ENCODE results near the gene IER3.

DNA sequence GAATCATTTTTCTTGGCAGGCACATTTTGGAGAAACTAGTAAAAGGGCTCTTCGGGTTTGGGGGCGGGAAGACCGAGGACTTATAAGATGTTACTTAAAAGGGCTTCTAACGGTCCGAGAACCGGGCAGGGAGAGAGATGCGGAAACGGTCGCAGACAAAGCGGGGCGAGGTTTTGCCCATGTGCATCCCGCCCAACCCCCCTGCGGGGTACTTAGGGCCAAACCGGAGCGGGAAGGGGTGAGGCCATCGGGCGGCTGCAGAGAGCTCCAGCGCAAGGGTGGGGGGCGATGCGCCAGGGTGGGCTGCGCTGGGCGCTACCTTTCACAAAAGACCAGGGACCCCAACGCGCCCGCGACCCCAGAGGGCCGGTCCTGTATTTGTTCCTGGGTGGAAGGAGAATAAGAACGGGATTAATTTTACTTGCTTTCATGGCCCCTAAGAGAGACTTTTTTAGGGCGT lies 23.6 kb downstream of the IER3 start:
- TF ChIP-seq, protein P1, sequence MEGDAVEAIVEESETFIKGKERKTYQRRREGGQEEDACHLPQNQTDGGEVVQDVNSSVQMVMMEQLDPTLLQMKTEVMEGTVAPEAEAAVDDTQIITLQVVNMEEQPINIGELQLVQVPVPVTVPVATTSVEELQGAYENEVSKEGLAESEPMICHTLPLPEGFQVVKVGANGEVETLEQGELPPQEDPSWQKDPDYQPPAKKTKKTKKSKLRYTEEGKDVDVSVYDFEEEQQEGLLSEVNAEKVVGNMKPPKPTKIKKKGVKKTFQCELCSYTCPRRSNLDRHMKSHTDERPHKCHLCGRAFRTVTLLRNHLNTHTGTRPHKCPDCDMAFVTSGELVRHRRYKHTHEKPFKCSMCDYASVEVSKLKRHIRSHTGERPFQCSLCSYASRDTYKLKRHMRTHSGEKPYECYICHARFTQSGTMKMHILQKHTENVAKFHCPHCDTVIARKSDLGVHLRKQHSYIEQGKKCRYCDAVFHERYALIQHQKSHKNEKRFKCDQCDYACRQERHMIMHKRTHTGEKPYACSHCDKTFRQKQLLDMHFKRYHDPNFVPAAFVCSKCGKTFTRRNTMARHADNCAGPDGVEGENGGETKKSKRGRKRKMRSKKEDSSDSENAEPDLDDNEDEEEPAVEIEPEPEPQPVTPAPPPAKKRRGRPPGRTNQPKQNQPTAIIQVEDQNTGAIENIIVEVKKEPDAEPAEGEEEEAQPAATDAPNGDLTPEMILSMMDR (IDR thresholded peaks at IDR 0.05) = no peak
- no peak for TF ChIP-seq POLR2A (IDR thresholded peaks at IDR 0.05)
